SU-DHL-6 (cell line): ENCODE measurements around the gene CHD2.

Experiments
- H2AFZ ChIP-seq: fragments of 200-600 bp; sonication (generic); 2 replicates; pipeline ENCODE4 v1.6.1; 2014; ENCODE audit warnings: low read depth, mild to moderate bottlenecking, moderate library complexity, mixed read lengths, antibody characterized with exemption, low read length; ENCODE audit not compliant: severe bottlenecking
- H3F3A ChIP-seq: fragments of 200-600 bp; shearing (Covaris generic); 2 replicates; pipeline ENCODE4 v1.6.0; 2016; ENCODE audit warnings: antibody characterized with exemption, mild to moderate bottlenecking; ENCODE audit not compliant: insufficient read depth
- H3K27ac ChIP-seq: fragments of 200-600 bp; sonication (generic); 2 replicates; pipeline ENCODE4 v1.5.1; 2016; ENCODE audit warnings: low read depth, mild to moderate bottlenecking, low read length, moderate library complexity, mixed read lengths
- H3K27me3 ChIP-seq: fragments of 200-600 bp; sonication (generic), shearing (Covaris generic); 2 replicates; pipeline ENCODE4 v1.6.0; 2014; ENCODE audit warnings: mild to moderate bottlenecking, low read length
- H3K36me3 ChIP-seq: fragments of 200-600 bp; sonication (generic); 2 replicates; pipeline ENCODE4 v1.6.1; 2014; ENCODE audit warnings: mild to moderate bottlenecking, low read length, mixed read lengths
- H3K4me2 ChIP-seq: fragments of 300-600, 200-600 bp; shearing (Covaris generic), sonication (generic); 2 replicates; pipeline ENCODE4 v1.6.0; 2014; ENCODE audit warnings: low read length, low read depth, mild to moderate bottlenecking; ENCODE audit not compliant: poor library complexity, severe bottlenecking
- H3K4me3 ChIP-seq: fragments of 200-600 bp; sonication (generic); 2 replicates; pipeline ENCODE4 v1.5.1; 2014; ENCODE audit warnings: antibody characterized with exemption, low read length, mild to moderate bottlenecking, mixed read lengths; ENCODE audit not compliant: insufficient read depth, poor library complexity, severe bottlenecking
- H3K79me2 ChIP-seq: fragments of 200-600 bp; sonication (generic); 2 replicates; pipeline ENCODE4 v1.6.1; 2014; ENCODE audit warnings: mild to moderate bottlenecking, low read length, moderate library complexity; ENCODE audit not compliant: insufficient read depth
- H3K9ac ChIP-seq: fragments of 200-600 bp; sonication (generic); 2 replicates; pipeline ENCODE4 v1.7.0; 2014; ENCODE audit warnings: mild to moderate bottlenecking, low read length
- H3K9me2 ChIP-seq: fragments of 200-600 bp; sonication (generic); replicated peaks from 2 replicates; pipeline ENCODE4 v1.6.1; 2014; ENCODE audit warnings: low read length; ENCODE audit not compliant: insufficient read depth
- H3K9me3 ChIP-seq: fragments of 200-600 bp; sonication (generic); 2 replicates; pipeline ENCODE4 v1.6.1; 2014; ENCODE audit warnings: low read length, mixed read lengths; ENCODE audit not compliant: insufficient read depth
- H4K20me1 ChIP-seq: fragments of 200-600 bp; sonication (generic); 2 replicates; pipeline ENCODE4 v1.6.1; 2014; ENCODE audit warnings: low read depth, mild to moderate bottlenecking, antibody characterized with exemption, low read length, moderate library complexity, mixed read lengths
- CTCF ChIP-seq: fragments of 200-600 bp; sonication (generic); IDR thresholded peaks from one replicate; pipeline ENCODE4 v1.5.1; 2017; ENCODE audit warnings: antibody characterized with exemption, mild to moderate bottlenecking, low read length, moderate library complexity; ENCODE audit not compliant: insufficient read depth, poor library complexity, severe bottlenecking
- EZH2phosphoT487 ChIP-seq: fragments of 200-600 bp; sonication (generic), shearing (Covaris generic); conservative IDR thresholded peaks from 2 replicates; pipeline ENCODE4 v1.6.1; 2018; ENCODE audit warnings: mild to moderate bottlenecking, antibody characterized with exemption, low read length, moderate library complexity, mixed read lengths

CHD2 gene

GRCh38 chr15:92992720-92993119, 92.6 kb downstream of the CHD2 start:
- Histone ChIP-seq H3K4me3 (no peak overlapping the region), H3K4me2 (no peak overlapping the region), H3K9me3 (no peaks in the 10 kb centered on the region), H4K20me1 (no peaks in the 10 kb centered on the region), H2AFZ (no peak overlapping the region), H3F3A (peaks cover 13% of the 10 kb centered on the region), H3K79me2 (no peaks in the 10 kb centered on the region), H3K27me3 (no peaks in the 10 kb centered on the region), H3K36me3 (peaks cover 64% of the 10 kb centered on the region), H3K9me2 (no peaks in the 10 kb centered on the region), H3K27ac (no peak overlapping the region), H3K9ac (no peak overlapping the region)
- TF ChIP-seq CTCF (no peak), EZH2phosphoT487 (no peak)

- Histone ChIP-seq H3K4me3 (no peak overlapping the region), H3K79me2 (no peaks in the 10 kb centered on the region), H3K9me3 (no peaks in the 10 kb centered on the region), H3K36me3 (peaks cover 68% of the 10 kb centered on the region), H3F3A (peaks cover 3% of the 10 kb centered on the region), H3K9ac (no peak overlapping the region), H3K9me2 (no peaks in the 10 kb centered on the region), H3K27me3 (no peaks in the 10 kb centered on the region), H3K4me2 (no peak overlapping the region), H2AFZ (no peak overlapping the region), H4K20me1 (no peaks in the 10 kb centered on the region), H3K27ac (no peak overlapping the region)
- TF ChIP-seq CTCF = no peak
- no peak for TF ChIP-seq EZH2phosphoT487
Measured at GRCh38 chr15:92997821-92998220, 97.7 kb downstream of the CHD2 start.

GRCh38 chr15:93001156-93001555, 101.0 kb downstream of the CHD2 start:
- Histone ChIP-seq H3K79me2 (no peaks in the 10 kb centered on the region), H3F3A (peaks cover 3% of the 10 kb centered on the region), H3K27ac (no peak overlapping the region), H2AFZ (no peak overlapping the region), H3K9me2 (no peaks in the 10 kb centered on the region), H3K9me3 (no peaks in the 10 kb centered on the region), H4K20me1 (no peaks in the 10 kb centered on the region), H3K36me3 (peaks cover 65% of the 10 kb centered on the region), H3K4me3 (no peak overlapping the region), H3K4me2 (no peak overlapping the region), H3K27me3 (no peaks in the 10 kb centered on the region), H3K9ac (no peak overlapping the region)
- TF ChIP-seq EZH2phosphoT487 (no peak), CTCF (no peak)

GRCh38 chr15:93001881-93002280, 101.8 kb downstream of the CHD2 start:
- no peaks in the 10 kb centered on the region for H3K79me2 ChIP-seq
- TF ChIP-seq EZH2phosphoT487 (no peak), CTCF (no peak)
- H3K4me3 ChIP-seq = no peak overlapping the region
- H3K27ac ChIP-seq = no peak overlapping the region
- H3K4me2 ChIP-seq = no peak overlapping the region
- no peaks in the 10 kb centered on the region for H4K20me1 ChIP-seq
- no peaks in the 10 kb centered on the region for H3K9me3 ChIP-seq
- H3K9ac ChIP-seq = no peak overlapping the region
- no peaks in the 10 kb centered on the region for H3K27me3 ChIP-seq
- no peaks in the 10 kb centered on the region for H3K9me2 ChIP-seq
- no peak overlapping the region for H2AFZ ChIP-seq
- H3F3A ChIP-seq = peaks cover 3% of the 10 kb centered on the region
- peaks cover 62% of the 10 kb centered on the region for H3K36me3 ChIP-seq
